Measurements from ENCODE around the gene GRIK2. TPM values are rescaled to one million over a fixed set of nuclear protein-coding genes. Genes with fewer than 3 reads are reported as not detected.

GRIK2 gene
- total and polyA plus RNA-seq, 2 of the 4 experiments (the other 2 are of a cell fraction): 8.2 to 15.2 TPM

DNA sequence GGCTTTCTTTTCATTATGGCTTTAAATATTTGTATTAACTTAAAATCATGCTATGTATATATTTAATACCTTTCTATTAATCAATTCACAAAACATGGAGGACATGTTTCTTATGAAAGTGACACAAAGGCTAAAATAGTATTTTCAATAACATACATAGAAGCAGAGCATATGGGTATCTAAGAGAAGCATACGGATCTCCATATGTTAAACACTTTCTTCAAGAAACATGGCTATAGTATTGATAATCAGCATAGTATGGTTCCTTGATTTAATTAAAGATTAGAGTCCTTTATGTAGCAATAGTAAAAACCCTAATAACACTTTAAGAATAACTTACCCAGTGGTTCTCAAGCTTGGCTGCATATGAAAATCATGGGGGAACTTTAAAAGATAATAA, 58.5 kb downstream of the GRIK2 start:
- H3K9me3 ChIP-seq (ENCODE audit: control insufficient read depth, insufficient read depth, low read length): no peaks in the 10 kb centered on the region
- H3K27ac ChIP-seq (ENCODE audit: insufficient read depth, low read length): no peak overlapping the region
- no peaks in the 10 kb centered on the region for H4K20me1 ChIP-seq (ENCODE audit: insufficient read depth, low read length)
- POLR2A ChIA-PET (ENCODE audit: unreplicated experiment): no interaction called here
- no peak for TF ChIP-seq RFX5 (IDR thresholded peaks at IDR 0.05; ENCODE audit: low read depth, low read length)
- no peak for TF ChIP-seq BHLHE40 (IDR thresholded peaks at IDR 0.05; ENCODE audit: low read depth, low read length)
- TF ChIP-seq, protein P1, sequence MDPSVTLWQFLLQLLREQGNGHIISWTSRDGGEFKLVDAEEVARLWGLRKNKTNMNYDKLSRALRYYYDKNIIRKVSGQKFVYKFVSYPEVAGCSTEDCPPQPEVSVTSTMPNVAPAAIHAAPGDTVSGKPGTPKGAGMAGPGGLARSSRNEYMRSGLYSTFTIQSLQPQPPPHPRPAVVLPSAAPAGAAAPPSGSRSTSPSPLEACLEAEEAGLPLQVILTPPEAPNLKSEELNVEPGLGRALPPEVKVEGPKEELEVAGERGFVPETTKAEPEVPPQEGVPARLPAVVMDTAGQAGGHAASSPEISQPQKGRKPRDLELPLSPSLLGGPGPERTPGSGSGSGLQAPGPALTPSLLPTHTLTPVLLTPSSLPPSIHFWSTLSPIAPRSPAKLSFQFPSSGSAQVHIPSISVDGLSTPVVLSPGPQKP (IDR thresholded peaks at IDR 0.05; ENCODE audit: borderline replicate concordance, low read depth, low read length): no peak
- TF ChIP-seq MXI1 (IDR thresholded peaks at IDR 0.05; ENCODE audit: borderline replicate concordance, low read depth, low read length): no peak
- no peak for TF ChIP-seq FOS (IDR thresholded peaks at IDR 0.05; ENCODE audit: low read depth, low read length)
- no peak for TF ChIP-seq RCOR1 (IDR thresholded peaks at IDR 0.05; ENCODE audit: insufficient replicate concordance, low read length)
- TF ChIP-seq MAZ (IDR thresholded peaks at IDR 0.05; ENCODE audit: borderline replicate concordance, low read depth, low read length): no peak
- no peak for TF ChIP-seq CHD1 (IDR thresholded peaks at IDR 0.05; ENCODE audit: low read depth, low read length)
- no peak for TF ChIP-seq POLR2A (IDR thresholded peaks at IDR 0.05; ENCODE audit: low read depth, low read length)
- H3K56ac ChIP-seq (ENCODE audit: extremely low read depth, insufficient read depth, low read length): no peak overlapping the region
- no peak overlapping the region for H2AFZ ChIP-seq (replicated peaks; ENCODE audit: low read length, poor library complexity)
- CTCF ChIA-PET: no interaction called here
- H2BK120ac ChIP-seq (ENCODE audit: low read depth, low read length): no peak overlapping the region
- no peak overlapping the region for H3K18ac ChIP-seq (ENCODE audit: low read depth, low read length)
- no CpG with 5 or more reads among the region's 1 CpG for WGBS, 2 experiments (ENCODE audit: extremely low coverage in 2 of 2, insufficient read length in 1 of 2)
- no peaks in the 10 kb centered on the region for H3K79me1 ChIP-seq (ENCODE audit: low read depth in 1 of 2, low read length in 2 of 2)
- no peak overlapping the region for H2AK5ac ChIP-seq (ENCODE audit: low read depth, low read length)
- H2BK15ac ChIP-seq (ENCODE audit: low read depth, low read length): no peak overlapping the region
- no peak overlapping the region for H4K5ac ChIP-seq (ENCODE audit: low read depth, low read length)
- no peak overlapping the region for H3K23ac ChIP-seq (ENCODE audit: low read depth, low read length)
- no TSS peak for BruUV-seq (replicated peaks)
- dilution Hi-C loops (cut with HindIII; ENCODE audit: low sequenced_read_pairs, unreplicated experiment): no loop called here
- no peak overlapping the region for H3K4ac ChIP-seq (ENCODE audit: low read depth, low read length)
- H3K4me1 ChIP-seq (ENCODE audit: control insufficient read depth, insufficient read depth, low read length): peaks cover 4% of the 10 kb centered on the region; the same call in 1 of the 2 replicates
- DNase-seq: no peak
- no peak overlapping the region for H4K8ac ChIP-seq (ENCODE audit: low read depth in 2 of 2, low read length in 2 of 2)
- no peak overlapping the region for H4K91ac ChIP-seq (ENCODE audit: insufficient read depth, low read depth, low read length)
- H3K9ac ChIP-seq (ENCODE audit: low read depth, low read length): no peak overlapping the region
- no peak overlapping the region for H3K4me3 ChIP-seq (ENCODE audit: insufficient read depth, low read depth, low read length)
- no peak overlapping the region for H3K14ac ChIP-seq (replicated peaks; ENCODE audit: low read depth, low read length)
- intact Hi-C loops (cut with micrococcal nuclease): no loop called here
- no peak overlapping the region for H2BK20ac ChIP-seq (ENCODE audit: low read depth, low read length)
- H3K9me1 ChIP-seq (ENCODE audit: insufficient read depth, low read length): no peaks in the 10 kb centered on the region
- in situ Hi-C loops (cut with MboI; ENCODE audit: low sequenced_read_pairs): no loop called here
- no peaks in the 10 kb centered on the region for H3K36me3 ChIP-seq (ENCODE audit: control insufficient read depth, insufficient read depth, low read length)
- H3K4me2 ChIP-seq (ENCODE audit: low read depth, low read length): no peak overlapping the region
- no peak for ATAC-seq (ENCODE audit: low read depth)
- H2BK5ac ChIP-seq (ENCODE audit: low read depth, low read length, poor library complexity, severe bottlenecking): no peak overlapping the region
- no peak overlapping the region for H2AK9ac ChIP-seq (replicated peaks; ENCODE audit: low read depth, low read length, poor library complexity)
- no peaks in the 10 kb centered on the region for H3K27me3 ChIP-seq (ENCODE audit: control insufficient read depth, insufficient read depth, low read length)

All from IMR-90 (cell line).